GF-D8 (cell line): ENCODE measurements around the gene ADH6.
"Not testable (repeated sequence)": the region's sequence is repeated elsewhere in the genome, so short reads cannot be mapped to it uniquely, and the experiment has no call there.

Experiments
- DNase-seq: peaks from one replicate; lab custom pipeline; 2025; lab: John Stamatoyannopoulos, UW

Gene ADH6

DNA sequence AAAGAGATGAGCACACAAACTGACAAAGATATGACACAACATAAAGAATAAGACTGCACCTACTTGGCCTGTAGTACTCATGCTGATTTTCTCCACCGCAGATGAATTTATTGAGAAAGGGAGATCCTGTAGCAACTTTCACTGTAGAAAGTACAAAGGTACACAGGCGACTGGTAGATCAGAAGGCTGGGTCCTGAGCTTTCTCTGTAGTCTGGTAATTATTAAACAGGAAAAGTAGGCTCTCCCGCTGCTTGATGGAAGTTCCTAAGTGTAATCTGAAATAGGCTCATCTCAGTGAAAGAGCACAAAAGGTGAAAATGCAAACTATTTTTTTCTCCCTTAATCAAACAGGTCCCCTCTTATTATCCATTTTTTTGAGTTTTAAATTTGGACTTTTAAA is at the start of gene ADH6:
TSS of gene ADH6 (minus strand) at position 175 of the 400 bp plus-strand sequence. CDS start at position 81, 94 bp downstream.
- DNase-seq, result no peak

DNA sequence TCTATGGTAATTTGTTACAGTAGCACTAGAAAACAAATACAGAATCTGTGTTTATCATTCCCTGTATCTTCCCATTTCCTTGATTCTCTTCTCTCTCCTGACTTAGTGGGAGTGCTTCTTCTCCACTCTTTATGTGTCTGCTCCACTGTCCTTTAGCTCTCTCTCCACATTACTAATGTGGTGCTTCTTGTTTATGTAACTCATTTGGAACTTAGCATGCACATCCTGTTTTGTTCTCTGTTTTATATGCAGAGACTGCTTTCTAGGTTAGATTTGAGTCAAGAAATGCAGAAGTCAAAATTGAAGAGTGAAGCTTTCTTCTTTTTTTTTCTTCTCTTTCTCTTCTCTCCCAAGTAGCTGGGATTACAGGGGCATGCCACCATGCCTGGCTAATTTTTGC is 45.9 kb upstream of the ADH6 start:
- DNase-seq, result no peak

DNA sequence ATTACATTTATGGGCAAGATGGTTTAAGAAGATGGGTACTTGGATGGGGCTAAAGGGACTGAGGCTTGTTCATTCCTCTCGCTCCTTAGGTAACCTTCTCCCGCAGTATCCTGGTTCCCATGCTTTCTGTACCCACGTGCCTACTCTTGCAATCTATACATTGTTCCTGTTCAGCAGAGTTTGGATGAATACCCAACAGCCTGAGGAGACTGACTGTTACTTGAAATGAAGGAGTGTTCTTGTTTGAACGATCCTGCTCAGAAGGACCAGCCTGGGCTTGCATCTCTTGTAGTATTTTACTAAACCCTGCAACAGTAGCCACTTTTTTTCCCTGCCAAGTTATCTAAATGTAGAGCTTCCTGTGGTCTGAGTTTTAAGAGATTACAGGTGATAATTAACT is 33.7 kb upstream of the ADH6 start:
- no peak for DNase-seq

DNA sequence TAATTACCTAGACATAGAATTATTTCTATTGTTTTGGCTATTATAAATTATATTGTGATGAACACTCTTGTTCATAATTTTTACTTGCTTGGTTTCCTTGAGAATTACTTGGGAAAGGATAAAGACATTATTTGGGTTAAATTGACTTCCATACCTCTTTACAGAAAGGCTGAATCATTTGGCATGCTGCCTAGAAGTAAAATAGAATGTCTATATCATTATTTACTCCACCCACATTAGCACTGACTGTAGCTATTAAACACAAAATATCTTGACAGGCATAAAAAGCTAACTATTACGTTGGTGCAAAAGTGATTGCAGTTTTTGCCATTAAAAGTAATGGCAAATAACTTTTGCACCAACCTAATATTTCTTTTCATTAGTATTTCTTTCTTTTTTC is 29.7 kb upstream of the ADH6 start:
- DNase-seq, result no peak

DNA sequence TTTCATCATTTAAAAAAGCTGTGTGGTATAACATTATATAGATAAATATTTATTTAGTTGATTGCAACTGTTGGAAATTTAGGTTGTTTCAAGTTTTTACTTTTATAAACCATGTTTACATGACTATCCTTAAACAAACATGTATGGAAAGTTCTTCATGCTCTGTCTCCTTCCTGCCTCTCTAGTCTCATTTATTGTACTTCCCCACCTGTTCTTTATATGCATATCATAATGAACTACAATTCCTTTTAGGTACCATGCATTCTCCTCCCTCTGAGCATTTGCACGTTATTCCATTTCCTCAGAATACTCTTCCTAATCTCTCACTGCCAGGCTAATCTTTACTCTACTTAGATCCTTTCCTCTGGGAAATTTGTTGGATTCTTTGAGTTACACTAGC is 16.9 kb upstream of the ADH6 start:
- no peak for DNase-seq

DNA sequence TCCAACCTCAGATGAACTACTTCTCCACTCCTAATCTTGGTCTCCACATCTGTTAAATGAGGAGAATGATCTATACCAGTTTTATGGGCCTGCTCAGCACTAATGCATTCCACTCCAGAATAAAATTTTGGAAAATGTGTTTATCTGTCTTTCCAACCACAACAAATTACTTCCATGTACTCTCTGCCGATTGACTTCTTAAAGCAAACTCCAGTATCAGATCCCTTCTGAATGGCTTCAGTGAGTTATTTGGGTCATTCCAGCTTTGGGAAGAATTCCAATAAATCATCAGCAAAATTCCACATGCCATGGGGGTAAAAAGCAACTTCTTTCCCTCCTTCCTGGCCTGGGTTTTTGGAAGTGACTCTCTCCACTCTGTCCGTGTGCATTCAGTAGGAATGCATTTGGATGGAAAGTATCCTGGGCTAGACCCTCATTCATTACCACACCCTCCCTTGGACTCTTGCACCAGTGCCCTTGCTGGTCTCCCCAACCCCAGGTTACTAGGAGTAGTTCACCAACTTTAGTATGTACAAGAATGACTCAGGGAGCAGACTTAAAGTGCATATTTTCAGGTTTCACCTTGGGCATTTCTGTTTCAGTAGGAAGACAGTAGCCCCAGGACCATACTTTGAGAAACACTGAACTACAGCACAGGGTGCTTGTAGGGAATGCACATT is 15.4 kb upstream of the ADH6 start:
- DNase-seq, result no peak

DNA sequence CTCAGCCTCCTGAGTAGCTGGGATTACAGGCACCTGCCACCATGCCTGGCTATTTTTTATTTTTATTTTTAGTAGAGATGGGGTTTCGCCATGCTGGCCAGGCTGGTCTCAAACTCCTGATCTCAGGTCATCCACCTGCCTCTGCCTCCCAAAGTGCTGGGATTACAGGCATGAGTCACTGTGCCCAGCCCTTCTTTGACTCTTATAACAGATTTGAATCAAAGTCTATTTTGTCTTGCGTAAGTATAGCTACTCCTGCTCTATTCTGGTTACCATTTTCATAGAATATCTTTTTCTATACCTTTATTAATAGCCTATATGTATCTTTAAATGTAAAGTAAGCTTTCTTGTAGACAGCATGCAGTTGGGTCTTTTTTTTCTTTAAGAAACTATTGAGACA is 14.4 kb upstream of the ADH6 start:
- DNase-seq, result not testable (repeated sequence)

DNA sequence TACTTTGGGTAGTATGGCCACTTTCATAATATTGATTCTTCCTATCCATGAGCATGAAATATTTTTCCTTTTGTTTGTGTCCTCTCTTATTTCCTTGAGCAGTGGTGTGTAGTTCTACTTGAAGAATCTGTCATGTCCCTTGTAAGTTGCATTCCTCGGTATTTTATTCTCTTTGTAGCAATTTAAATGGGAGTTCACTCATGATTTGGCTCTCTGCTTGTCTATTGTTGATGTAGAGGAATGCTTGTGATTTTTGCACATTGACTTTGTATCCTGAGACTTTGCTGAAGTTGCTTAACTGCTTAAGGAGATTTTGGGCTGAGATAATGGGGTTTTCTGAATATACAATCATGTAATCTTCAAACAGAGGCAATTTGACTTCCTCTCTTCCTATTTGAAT is 9.7 kb upstream of the ADH6 start:
- not testable (repeated sequence) for DNase-seq

DNA sequence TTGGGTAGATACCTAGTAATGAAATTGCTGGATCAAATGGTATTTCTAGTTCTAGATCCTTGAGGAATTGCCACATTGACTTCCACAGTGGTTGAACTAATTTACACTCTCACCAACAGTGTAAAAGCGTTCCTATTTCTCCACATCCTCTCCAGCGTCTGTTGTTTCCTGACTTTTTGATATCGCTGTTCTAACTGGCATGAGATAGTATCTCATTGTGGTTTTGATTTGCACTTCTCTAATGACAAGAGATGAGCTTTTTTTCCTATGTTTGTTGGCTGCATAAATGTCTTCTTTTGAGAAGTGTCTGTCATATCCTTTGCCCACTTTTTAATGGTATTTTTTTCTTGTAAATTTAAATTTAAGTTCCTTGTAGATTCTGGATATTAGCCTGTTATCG is 8.6 kb upstream of the ADH6 start:
- DNase-seq, result peak; percentile 44

DNA sequence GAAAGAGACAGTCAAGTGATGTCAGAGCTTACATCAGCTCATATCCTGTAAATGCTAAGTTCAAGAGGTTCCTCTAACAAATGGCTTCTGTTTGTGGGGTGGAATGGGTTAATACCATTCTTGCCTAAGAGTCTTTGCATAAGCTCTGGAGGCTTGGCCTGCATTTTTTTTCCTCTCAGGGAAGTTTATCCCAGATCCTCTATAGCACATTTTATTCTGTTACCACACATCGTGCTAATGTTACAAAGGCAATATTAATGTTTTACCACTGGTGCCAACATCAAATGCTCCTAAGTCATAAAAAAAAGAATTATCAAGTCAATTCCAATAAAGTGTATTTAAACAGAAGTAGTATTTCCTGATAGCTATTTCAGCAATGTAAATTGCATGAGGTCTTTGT is 2.9 kb upstream of the ADH6 start:
- no peak for DNase-seq

DNA sequence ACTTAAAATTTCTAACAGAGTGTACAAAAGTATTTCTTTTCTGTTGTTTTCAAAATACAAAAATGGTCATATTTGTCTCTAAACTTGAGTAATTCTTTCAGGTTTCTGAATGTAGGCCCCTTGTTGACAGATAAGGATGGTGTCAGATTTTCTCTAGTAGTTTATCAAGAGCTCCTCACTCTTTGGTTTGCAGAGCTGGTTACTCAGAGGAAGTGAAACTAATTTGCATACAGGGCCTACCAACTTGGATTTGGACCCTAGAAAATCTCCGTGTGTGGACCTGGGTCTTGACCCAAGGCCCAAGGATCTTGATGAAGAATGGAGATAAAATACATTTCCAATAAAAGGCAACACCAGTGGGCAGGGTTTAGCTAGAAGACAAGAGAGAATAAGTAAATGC is 433 bp upstream of the ADH6 start:
- no peak for DNase-seq

DNA sequence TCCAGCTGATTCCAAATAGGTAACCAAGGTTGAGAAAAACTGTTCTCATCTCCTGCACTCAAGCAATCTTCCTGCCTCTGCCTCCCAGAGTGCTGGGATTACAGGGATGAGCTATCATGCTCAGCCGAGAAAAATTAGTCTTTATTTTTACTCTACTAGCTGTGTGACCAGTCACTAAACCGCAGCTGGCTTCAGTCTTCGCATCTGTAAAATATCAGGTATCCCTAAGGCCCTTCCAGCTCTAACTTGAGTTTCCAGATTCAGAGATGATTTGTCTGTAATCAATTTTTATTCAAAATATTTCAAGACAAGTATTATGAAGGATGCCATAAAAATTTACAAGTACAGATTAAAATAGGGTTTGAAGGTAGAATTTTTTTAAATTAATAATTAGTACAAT is 3.5 kb downstream of the ADH6 start:
- DNase-seq, result no peak

DNA sequence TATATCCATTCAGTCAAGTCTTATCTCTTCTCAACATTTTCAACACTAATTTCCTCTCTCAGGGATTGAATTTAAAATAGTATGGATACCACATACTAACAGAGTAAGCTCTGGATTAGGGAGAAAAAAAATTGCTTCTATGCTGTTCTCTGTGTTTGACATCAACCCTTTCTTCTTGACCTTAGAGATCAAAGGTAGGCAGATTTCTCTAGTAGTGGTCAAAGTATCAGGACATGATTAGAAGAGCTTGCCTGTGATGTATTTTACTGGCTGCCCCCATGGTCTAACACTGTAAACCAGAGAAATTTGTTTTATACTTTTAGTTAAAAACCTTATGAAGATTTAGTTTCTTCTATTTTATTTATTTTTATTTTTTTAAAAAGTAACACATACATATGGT is 8.3 kb downstream of the ADH6 start:
- no peak for DNase-seq

DNA sequence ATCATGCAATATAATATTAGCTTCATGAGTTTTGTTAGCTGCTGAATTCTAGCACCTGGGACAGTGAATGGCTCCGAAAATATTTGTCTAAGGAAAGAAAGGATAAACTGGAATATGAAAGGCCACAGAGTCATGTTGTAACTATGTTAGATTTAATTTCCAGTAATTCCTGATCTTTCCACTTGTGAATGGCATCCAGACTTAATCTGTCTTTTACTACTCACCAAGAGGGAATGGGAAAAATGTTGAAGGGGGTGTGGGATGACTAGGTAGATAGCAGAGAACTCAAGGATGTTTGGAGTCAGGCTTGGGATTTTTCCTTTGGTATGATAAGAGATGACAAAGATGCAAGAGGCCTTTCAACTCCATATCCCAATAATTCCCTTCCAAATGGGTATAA is 9.4 kb downstream of the ADH6 start:
- no peak for DNase-seq

DNA sequence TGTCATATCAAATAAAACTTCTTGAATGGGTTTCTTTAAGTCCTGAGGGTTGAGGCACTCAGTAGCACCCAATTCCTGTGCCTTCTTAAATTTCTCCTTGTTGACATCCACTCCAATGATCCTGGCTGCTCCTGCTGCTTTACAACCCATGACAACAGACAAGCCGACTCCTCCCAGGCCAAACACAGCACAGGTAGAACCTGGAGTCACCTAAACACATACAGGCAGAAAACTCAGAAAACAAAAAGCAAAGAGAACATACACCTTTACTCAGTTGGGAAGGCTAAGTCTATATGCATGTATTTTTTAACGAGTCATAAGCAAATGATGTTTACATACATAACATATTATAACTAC is 10.3 kb downstream of the ADH6 start:
- no peak for DNase-seq

DNA sequence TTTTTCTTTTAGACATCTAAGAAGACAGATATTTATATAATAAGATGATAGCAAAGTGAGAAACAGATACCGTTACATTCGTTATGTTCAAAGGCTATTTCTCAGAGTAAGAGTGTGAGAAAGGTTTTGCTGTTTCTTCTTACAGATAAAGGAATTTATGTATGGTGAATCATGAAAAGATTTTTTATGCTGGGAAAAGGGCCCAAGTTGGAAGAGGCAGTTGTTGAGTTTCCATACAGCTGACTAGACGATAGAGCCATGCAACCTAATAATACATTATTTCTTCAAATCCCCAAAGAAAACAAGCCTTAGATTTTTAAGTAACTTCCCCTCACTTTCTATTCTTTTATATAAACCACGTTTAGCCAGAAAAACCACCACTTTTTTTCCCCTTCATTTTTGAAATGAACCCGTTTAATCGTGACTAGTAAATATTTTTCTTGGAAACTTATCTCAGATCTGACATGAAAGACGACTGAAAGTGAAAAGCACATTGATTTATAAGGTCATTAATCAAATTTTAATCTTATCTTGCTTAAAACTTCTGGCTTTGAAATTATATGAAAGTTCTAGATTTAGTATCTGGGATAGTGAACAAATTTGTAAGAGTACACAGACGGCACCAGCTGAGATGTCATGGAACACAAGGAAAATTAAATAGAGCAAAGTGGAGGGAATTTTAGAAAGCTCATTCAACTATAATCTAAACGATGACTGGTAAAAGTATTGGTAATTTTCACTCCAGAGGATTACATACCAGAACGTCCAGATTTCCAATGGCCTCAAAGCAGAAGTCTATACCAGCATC is 10.9 kb downstream of the ADH6 start:
- no peak for DNase-seq

DNA sequence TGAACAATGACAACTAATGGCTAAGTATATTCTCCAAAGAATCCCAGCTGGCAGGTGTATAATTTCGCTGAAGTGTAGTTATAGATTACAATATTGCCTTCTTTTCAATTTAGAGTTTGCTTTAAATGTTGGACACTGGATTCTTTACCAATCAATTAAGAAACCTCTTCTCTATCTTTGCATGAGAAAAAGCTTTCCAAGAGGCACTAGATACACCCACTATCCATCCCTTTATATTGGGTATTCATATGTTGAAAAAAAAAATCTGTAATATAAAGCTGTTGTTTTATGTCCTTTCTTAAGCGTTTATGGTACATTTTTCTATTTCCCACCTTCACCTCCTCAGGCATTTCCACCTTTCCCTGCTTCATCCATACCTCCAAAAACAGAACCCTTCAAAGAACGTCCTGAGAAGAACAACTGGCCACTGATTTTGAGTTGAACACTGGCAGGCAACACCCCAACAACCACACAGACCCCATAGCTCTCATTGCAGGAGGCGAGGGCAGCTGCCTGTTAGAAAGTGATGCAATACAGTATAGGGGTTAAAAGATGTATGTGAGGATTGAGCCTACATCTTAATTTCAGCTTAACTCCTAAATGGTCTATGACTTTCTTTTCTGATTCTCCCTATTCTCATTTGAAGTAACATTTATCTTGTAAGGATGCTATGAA is 11.8 kb downstream of the ADH6 start:
- no peak for DNase-seq

DNA sequence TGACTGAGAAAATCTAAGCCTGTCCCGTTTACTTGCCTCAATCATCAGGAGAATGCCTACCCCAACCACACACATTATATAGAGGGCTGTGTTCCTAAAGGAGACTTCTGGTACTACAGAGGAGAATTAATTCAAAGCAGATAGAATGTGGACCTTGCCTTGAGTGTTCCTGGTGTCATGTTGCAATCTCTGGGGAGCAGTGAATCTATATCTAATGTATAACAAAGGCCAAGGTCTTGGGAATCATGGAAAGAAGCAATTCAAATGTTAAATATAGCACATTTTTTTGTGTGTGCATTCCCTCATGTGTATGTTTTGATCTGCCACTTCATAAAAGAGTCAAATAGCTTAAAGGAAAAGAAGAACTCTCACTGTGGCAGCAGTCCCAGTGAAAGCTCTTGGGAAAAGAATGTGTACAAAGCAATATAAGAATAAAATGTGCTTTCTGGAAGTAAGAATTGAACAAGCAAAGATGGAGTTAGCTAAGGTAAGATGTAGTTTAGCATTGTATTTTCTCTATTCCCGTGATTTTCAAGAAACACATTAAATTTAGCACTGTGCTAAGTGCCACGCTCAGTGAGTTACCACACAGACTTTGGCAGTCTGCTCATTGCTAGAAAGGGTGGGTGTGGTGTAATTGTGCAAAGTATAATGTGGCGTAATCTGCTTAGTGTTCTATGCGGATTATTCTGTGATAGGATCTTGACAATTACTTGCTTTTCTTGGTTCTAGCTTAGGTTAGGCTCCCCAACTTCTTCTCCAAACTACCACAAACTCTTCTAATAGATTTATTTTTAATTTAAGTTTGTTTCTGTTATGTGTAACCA is 13.7 kb downstream of the ADH6 start:
- peak; percentile 31 for DNase-seq

DNA sequence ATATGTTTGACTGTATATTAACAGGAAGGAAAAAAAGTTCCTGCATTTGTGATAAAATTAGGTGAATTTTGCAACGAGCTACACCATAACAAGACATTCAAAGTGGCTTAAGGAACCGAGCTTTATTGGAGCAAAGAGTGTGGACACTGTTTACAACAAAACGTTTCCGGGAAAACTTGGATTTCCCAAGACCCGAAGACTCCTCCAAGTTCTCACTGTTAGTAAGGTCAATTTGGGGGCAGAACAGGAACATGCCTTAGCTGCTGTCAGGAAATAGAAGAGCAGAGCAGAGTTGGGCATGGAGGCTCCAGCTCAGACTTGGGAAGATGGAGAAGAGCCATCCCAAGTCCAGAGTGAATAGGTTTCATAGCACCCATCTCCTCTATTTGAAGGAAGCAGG is 16.5 kb downstream of the ADH6 start:
- DNase-seq, result no peak

DNA sequence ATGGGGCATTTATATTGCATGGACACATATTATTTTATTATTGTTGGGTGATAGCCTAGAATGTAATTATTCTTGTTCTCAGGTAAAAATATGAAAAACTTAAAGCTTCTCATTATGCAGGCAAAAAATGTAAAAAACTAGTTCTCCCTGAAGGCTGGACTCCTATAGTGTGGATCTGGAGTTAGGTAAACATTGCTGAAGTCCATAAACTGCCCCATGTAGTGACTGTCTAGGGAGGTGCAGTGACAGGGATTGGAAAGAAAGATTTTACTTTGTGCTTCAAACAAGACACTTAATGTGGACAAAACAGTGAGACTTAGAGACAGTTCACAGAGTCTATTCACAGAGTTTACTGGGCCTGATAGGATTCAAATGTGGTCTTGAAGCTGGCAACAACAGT is 17.0 kb downstream of the ADH6 start:
- no peak for DNase-seq

DNA sequence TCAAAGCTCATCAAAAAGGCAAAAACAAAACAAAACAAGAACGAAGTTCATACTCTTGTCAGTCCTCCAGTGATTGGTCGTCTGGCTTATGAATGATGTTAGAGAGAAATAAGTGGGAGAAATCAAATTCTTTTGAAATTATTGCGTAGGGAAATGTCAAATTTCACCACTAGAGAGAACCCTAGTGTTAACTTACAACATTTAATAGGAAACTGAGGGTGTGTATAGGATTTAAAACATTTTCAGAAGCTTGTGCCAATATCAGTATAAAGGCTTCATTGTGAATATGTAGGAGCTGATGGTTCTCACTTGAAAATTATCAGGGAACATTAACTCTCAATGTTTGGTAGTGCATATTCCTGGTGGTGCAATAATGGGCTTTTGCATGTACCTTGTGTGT is 17.4 kb downstream of the ADH6 start:
- DNase-seq, result no peak

DNA sequence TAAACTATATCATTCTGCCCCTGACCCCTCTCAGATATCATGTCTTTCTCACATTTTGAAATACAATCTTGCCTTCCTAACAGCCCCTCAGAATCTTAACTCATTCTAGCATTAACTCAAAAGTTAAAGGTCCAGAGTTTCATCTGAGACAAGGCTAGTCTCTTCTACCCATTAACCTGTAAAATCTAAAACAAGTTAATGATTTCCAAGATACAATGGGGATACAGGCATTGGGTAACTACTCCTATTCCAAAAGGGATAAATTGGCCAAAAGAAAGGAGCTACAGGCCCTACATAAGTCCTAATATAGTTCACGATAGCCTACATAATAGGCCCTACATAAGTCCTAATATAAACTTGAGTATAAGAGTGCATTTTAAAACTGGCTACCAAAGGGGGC is 18.9 kb downstream of the ADH6 start:
- DNase-seq, result no peak
